Mucosa of gallbladder (tissue), 1 donor: Measurements from ENCODE around the gene FAM153A. TPM values are rescaled to one million over a fixed set of nuclear protein-coding genes. Genes with fewer than 3 reads are reported as not detected.
"Not testable (repeated sequence)": the region's sequence is repeated elsewhere in the genome, so short reads cannot be mapped to it uniquely, and the experiment has no call there.

Source experiments
- DNase-seq: peaks from one replicate; pipeline ENCODE4 v3.0.0-alpha.2; 2020; ENCODE audit warnings: low spot score
- total RNA-seq: library from RNA; stranded (reverse); gene quantifications from one replicate; pipeline ENCODE4 v1.2.1, GENCODE V29; 2021
- donor health status: DM: no; HTN: no; CAD: no.

FAM153A gene
- total RNA-seq, 1 donor from 2014 or later: 11.3 TPM

- DNase-seq: not testable (repeated sequence)
Observed at GRCh38 chr5:177747354-177747753, 35.3 kb downstream of the FAM153A start.

GRCh38 chr5:177724858-177725257 is 57.8 kb downstream of the FAM153A start:
- DNase-seq: not testable (repeated sequence)

- DNase-seq: not testable (repeated sequence)
Observed at GRCh38 chr5:177723831-177724485, 58.7 kb downstream of the FAM153A start.

- not testable (repeated sequence) for DNase-seq
Observed at GRCh38 chr5:177722829-177723228, 59.9 kb downstream of the FAM153A start.

GRCh38 chr5:177719989-177720388 is 62.7 kb downstream of the FAM153A start:
- not testable (repeated sequence) for DNase-seq

DNA sequence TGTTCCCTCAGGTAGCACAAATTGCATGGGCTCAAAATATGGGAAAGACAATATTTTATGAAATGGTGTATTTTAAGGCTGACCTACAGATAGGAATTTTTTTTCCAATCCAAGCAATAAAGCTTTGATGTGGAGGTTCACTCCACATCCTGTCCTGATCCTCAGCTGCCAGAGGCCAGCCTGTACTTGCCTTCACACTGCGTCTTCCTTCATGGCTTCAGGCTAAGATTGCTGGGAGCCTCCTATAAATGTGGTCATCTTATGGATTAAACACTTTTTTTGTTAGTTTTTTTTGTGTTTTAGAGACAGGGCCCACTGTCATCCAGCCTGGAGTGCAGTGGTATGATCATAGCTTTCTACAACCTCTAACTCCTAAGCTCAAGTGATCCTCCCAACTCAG is 67.3 kb downstream of the FAM153A start:
- not testable (repeated sequence) for DNase-seq

DNA sequence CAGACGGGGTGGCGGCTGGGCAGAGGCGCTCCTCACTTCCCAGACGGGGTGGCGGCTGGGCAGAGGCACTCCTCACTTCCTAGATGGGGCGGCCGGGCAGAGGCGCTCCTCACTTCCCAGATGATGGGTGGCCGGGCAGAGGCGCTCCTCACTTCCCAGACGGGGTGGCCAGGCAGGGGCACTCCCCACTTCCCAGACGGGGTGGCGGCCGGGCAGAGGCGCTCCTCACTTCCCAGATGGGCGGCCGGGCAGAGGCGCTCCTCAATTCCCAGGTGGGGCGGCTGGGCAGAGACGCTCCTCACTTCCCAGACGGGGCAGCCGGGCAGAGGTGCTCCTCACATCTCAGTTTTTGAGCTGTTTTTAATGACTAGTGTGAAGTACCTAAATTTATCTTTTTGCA is 86.6 kb downstream of the FAM153A start:
- DNase-seq: not testable (repeated sequence)

GRCh38 chr5:177695356-177695930 is 87.3 kb downstream of the FAM153A start:
- DNase-seq: not testable (repeated sequence)

- not testable (repeated sequence) for DNase-seq
Observed at GRCh38 chr5:177694518-177694835, 88.2 kb downstream of the FAM153A start.

GRCh38 chr5:177693671-177694517 is 88.8 kb downstream of the FAM153A start:
- peak; percentile 82 for DNase-seq

DNA sequence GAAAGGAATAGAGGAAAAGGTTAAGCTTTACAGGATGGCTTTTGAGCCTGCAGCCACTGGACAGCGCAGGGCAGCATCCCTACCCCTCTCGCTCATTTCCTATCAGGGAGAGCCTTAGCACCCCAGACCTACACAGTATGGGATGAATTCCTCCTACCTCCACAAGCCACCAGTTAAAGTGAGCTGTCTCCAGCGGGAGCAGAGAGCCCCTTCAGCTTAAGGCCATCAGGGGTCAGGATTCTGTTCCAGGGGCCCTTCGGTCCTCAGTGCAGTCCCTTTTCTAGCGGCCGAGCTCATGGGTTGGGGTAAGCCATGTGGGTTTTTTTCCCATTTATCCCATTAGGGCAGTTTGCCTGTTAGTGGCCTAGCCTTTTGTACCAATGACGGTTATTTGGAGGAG is 89.7 kb downstream of the FAM153A start:
- DNase-seq: not testable (repeated sequence)

DNA sequence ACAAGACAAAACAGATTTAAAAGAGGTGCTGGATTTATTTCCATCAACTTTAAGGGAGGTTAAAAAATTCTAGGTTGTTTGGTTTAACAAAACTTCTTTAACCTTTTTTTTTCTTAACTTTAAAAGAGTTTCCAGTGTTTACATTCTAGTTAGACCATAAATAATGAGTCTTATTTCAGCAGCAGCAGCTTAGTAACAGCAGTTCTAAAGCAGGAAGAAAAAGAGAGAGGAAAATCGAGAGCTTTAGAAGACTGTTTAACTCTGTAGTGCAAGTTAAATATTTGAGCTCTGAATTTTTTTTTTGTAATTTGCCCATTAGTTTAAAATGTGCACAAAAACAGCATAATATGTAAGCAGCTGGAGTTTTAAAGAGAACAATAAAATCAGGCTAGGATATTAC is 90.2 kb downstream of the FAM153A start:
- not testable (repeated sequence) for DNase-seq

DNA sequence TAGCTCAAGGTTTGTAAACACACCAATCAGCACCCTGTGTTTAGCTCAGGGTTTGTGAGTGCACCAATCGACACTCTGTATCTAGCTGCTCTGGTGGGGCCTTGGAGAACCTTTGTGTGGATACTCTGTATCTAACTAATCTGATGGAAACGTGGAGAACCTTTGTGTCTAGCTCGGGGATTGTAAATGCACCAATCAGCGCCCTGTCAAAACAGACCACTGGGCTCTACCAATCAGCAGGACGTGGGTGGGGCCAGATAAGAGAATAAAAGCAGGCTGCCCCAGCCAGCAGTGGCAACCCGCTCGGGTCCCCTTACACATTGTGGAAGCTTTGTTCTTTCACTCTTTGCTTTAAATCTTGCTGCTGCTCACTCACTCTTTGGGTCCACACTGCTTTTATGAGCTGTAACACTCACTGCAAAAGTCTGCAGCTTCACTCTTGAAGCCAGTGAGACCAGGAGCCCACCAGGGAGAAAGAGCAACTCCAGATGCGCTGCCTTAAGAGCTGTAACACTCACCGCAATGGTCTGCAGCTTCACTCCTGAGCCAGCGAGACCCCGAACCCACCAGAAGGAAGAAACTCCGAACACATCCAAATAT is 93.6 kb downstream of the FAM153A start:
- DNase-seq: not testable (repeated sequence)

DNA sequence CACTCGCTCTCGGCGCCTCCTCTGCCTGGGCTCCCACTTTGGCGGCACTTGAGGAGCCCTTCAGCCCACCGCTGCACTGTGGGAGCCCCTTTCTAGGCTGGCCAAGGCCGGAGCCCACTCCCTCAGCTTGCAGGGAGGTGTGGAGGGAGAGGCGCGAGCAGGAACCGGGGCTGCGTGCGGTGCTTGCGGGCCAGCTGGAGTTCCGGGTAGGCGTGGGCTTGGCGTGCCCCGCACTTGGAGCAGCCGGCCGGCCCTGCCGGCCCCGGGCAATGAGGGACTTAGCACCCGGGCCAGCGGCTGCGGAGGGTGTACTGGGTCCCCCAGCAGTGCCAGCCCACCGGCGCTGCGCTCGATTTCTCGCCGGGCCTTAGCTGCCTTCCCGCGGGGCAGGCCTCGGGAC is 94.6 kb downstream of the FAM153A start:
- not testable (repeated sequence) for DNase-seq

GRCh38 chr5:177681920-177682319 is 100.8 kb downstream of the FAM153A start:
- DNase-seq: not testable (repeated sequence)

Other genes with a start within 250 kb of the FAM153A start
- gene FAM193B, start 228.3 kb downstream of the FAM153A start, total RNA-seq: 98.1 TPM
- 155 TPM for gene TMED9, start 190.7 kb downstream of the FAM153A start, total RNA-seq
- gene B4GALT7, start 182.8 kb downstream of the FAM153A start, total RNA-seq: 36.1 TPM
- not detected for gene PROP1, start 213.3 kb upstream of the FAM153A start, total RNA-seq